DOHH2 (cell line): Measurements from ENCODE around the gene MPDZ.

ENCODE experiments used
- EZH2phosphoT487 ChIP-seq: fragments of 200-600 bp; sonication (generic); IDR thresholded peaks from 2 replicates; pipeline ENCODE4 v1.6.1; 2017; ENCODE audit warnings: borderline replicate concordance, mild to moderate bottlenecking, antibody characterized with exemption, low read length, moderate library complexity, mixed read lengths
- TF ChIP-seq, protein P1 (sequence below): fragments of 200-600 bp; sonication (generic); IDR thresholded peaks from one replicate; pipeline ENCODE4 v1.5.1; 2014; ENCODE audit warnings: antibody characterized with exemption, mild to moderate bottlenecking, low read depth, low read length; ENCODE audit not compliant: poor library complexity, severe bottlenecking

DNA sequence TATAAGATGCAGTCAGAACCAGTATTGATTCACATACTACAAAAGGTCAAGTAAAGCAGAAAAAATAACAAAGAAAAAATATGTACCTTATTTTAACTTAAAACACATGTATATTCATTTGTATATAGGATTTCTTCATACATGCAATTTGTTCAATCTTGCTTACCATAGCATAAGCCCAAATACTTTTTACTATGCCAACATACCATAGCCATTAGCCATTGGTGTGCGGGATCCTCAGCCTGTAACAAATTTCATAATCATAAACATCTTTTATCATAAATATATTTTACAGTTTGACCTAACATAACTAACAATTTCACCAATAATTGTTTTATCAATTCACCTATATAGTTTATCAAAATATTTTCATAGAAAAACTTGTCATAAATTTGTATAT, 51.1 kb downstream of the MPDZ start:
- TF ChIP-seq, protein P1, sequence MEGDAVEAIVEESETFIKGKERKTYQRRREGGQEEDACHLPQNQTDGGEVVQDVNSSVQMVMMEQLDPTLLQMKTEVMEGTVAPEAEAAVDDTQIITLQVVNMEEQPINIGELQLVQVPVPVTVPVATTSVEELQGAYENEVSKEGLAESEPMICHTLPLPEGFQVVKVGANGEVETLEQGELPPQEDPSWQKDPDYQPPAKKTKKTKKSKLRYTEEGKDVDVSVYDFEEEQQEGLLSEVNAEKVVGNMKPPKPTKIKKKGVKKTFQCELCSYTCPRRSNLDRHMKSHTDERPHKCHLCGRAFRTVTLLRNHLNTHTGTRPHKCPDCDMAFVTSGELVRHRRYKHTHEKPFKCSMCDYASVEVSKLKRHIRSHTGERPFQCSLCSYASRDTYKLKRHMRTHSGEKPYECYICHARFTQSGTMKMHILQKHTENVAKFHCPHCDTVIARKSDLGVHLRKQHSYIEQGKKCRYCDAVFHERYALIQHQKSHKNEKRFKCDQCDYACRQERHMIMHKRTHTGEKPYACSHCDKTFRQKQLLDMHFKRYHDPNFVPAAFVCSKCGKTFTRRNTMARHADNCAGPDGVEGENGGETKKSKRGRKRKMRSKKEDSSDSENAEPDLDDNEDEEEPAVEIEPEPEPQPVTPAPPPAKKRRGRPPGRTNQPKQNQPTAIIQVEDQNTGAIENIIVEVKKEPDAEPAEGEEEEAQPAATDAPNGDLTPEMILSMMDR = no peak
- TF ChIP-seq EZH2phosphoT487 = no peak
